Osteoblast (primary cell): Measurements from ENCODE around the gene STK11. TPM values are rescaled to one million over a fixed set of nuclear protein-coding genes. Genes with fewer than 3 reads are reported as not detected.

ENCODE experiments used
- DNase-seq: peaks from one replicate; pipeline ENCODE4 v3.0.0; 2011; ENCODE audit warnings: low spot score, mixed read lengths; ENCODE audit not compliant: insufficient read length; ENCODE audit errors: missing footprints
- H2AFZ ChIP-seq: 2 replicates; pipeline ENCODE4 v1.6.0; 2011; ENCODE audit warnings: mild to moderate bottlenecking, low read length
- H3K27ac ChIP-seq: 2 replicates; pipeline ENCODE4 v1.5.1; 2011; ENCODE audit warnings: mild to moderate bottlenecking, low read depth, low read length, moderate library complexity
- H3K27me3 ChIP-seq: 2 replicates; pipeline ENCODE4 v1.6.0; 2012; ENCODE audit warnings: mild to moderate bottlenecking, control low read depth, inconsistent platforms, low read length, moderate library complexity; ENCODE audit not compliant: insufficient read depth
- H3K36me3 ChIP-seq: 2 replicates; pipeline ENCODE4 v1.5.1; 2011; ENCODE audit warnings: mild to moderate bottlenecking, low read length, control low read depth, moderate library complexity; ENCODE audit not compliant: insufficient read depth
- H3K4me1 ChIP-seq: 2 replicates; pipeline ENCODE4 v1.5.1; 2011; ENCODE audit warnings: mild to moderate bottlenecking, low read length, control low read depth, moderate library complexity; ENCODE audit not compliant: insufficient read depth
- H3K4me2 ChIP-seq: 2 replicates; pipeline ENCODE4 v1.6.0; 2011; ENCODE audit warnings: mild to moderate bottlenecking, low read length; ENCODE audit not compliant: insufficient read depth
- H3K4me3 ChIP-seq: fragments of 200-600 bp; sonication (generic); 3 replicates; pipeline ENCODE4 v1.5.1; 2012; ENCODE audit warnings: mild to moderate bottlenecking, low read length, inconsistent platforms; ENCODE audit not compliant: insufficient read depth
- H3K79me2 ChIP-seq: 2 replicates; pipeline ENCODE4 v1.6.0; 2012; ENCODE audit warnings: mild to moderate bottlenecking, low read length, control low read depth, inconsistent platforms; ENCODE audit not compliant: insufficient read depth
- H3K9me3 ChIP-seq: 2 replicates; pipeline ENCODE4 v1.5.1; 2011; ENCODE audit warnings: low read depth, low read length, control low read depth
- H4K20me1 ChIP-seq: 2 replicates; pipeline ENCODE4 v1.6.0; 2012; ENCODE audit warnings: mild to moderate bottlenecking, low read length, control low read depth; ENCODE audit not compliant: insufficient read depth
- total RNA-seq: library from RNA; depleted of rRNA; stranded (reverse); fragments of >200 nt; gene quantifications from 2 replicates; pipeline ENCODE4 v1.2.3, GENCODE V29; 2012
- TF ChIP-seq, protein P1 (sequence below): IDR thresholded peaks from 2 replicates; pipeline ENCODE4 v1.5.1; 2011; ENCODE audit warnings: mild to moderate bottlenecking, low read depth, low read length, moderate library complexity; ENCODE audit errors: extremely low read depth

Gene STK11
- total RNA-seq, 1 donor = 100 TPM

DNA sequence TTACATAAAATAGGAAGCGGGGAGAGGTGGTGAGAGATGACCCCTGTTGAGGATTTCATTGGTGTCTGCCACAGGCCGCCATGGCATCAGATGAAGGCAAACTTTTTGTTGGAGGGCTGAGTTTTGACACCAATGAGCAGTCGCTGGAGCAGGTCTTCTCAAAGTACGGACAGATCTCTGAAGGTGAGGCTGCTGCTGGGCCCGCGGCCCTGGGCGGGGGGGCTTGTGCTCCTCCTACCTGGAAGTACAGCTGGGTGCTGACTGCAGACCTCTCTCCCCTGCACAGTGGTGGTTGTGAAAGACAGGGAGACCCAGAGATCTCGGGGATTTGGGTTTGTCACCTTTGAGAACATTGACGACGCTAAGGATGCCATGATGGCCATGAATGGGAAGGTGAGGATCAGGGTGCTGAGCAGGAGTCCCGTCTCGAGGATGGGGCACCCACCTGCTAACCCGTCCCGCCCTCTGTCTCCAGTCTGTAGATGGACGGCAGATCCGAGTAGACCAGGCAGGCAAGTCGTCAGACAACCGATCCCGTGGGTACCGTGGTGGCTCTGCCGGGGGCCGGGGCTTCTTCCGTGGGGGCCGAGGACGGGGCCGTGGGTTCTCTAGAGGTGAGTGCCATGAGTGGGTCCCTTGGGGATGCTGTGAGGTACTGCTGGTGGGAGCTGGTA lies 65.4 kb downstream of the STK11 start:
- Histone ChIP-seq H3K4me3 (peak overlapping the region; percentile 75), H3K4me1 (peaks cover 56% of the 10 kb centered on the region), H3K4me2 (peak overlapping the region; percentile 76), H3K27ac (peak overlapping the region; percentile 94), H3K79me2 (peaks cover 56% of the 10 kb centered on the region), H4K20me1 (peaks cover 44% of the 10 kb centered on the region), H2AFZ (no peak overlapping the region), H3K36me3 (peaks cover 45% of the 10 kb centered on the region), H3K27me3 (no peaks in the 10 kb centered on the region), H3K9me3 (no peaks in the 10 kb centered on the region)
- TF ChIP-seq, protein P1, sequence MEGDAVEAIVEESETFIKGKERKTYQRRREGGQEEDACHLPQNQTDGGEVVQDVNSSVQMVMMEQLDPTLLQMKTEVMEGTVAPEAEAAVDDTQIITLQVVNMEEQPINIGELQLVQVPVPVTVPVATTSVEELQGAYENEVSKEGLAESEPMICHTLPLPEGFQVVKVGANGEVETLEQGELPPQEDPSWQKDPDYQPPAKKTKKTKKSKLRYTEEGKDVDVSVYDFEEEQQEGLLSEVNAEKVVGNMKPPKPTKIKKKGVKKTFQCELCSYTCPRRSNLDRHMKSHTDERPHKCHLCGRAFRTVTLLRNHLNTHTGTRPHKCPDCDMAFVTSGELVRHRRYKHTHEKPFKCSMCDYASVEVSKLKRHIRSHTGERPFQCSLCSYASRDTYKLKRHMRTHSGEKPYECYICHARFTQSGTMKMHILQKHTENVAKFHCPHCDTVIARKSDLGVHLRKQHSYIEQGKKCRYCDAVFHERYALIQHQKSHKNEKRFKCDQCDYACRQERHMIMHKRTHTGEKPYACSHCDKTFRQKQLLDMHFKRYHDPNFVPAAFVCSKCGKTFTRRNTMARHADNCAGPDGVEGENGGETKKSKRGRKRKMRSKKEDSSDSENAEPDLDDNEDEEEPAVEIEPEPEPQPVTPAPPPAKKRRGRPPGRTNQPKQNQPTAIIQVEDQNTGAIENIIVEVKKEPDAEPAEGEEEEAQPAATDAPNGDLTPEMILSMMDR = no peak
- DNase-seq = no peak

DNA sequence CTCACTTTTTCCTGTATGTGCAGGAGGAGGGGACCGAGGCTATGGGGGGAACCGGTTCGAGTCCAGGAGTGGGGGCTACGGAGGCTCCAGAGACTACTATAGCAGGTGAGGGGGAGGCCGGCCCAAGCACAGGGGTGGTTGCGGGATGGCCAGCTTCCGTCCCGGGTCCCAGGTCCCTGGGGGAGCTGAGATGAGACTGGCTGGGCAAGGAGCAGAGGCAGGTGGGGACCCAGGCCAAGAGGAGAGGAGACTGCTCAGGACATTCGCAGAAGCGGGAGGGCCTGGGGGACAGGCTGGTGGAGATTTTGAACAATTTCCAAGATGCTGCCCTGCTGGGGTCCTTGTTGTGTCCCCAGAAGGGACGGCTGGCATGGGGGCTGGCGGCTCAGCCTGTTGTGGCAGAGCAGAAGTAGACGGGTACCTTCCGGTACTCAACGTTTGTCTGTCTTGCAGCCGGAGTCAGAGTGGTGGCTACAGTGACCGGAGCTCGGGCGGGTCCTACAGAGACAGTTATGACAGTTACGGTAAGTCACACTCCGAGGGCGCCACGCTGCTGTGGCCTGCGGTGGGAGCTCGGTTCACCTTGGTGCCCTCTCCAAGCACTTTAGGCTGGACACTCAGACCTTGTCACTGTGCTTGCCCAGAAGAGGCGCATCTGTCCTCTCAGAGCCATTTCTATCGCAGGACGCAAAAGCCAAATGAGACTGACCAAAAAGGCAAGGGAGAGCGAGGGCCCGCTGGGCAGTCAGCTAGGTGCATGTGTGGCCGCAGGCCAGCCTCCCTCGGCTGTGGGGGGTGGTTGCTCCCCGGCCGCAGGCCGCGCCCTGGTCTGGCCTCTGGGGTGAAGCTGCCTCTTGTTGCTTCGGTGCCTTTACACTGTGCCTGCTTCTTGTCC lies 66.2 kb downstream of the STK11 start:
- H3K4me3 ChIP-seq = peak overlapping the region; percentile 75
- peak overlapping the region; percentile 76 for H3K4me2 ChIP-seq
- H3K4me1 ChIP-seq = peaks cover 61% of the 10 kb centered on the region
- peak overlapping the region; percentile 94 for H3K27ac ChIP-seq
- H3K9me3 ChIP-seq = no peaks in the 10 kb centered on the region
- H2AFZ ChIP-seq = no peak overlapping the region
- H3K36me3 ChIP-seq = peaks cover 47% of the 10 kb centered on the region
- H3K27me3 ChIP-seq = no peaks in the 10 kb centered on the region
- peaks cover 63% of the 10 kb centered on the region for H3K79me2 ChIP-seq
- TF ChIP-seq, protein P1 = no peak
- no peak for DNase-seq
- H4K20me1 ChIP-seq = peaks cover 44% of the 10 kb centered on the region

DNA sequence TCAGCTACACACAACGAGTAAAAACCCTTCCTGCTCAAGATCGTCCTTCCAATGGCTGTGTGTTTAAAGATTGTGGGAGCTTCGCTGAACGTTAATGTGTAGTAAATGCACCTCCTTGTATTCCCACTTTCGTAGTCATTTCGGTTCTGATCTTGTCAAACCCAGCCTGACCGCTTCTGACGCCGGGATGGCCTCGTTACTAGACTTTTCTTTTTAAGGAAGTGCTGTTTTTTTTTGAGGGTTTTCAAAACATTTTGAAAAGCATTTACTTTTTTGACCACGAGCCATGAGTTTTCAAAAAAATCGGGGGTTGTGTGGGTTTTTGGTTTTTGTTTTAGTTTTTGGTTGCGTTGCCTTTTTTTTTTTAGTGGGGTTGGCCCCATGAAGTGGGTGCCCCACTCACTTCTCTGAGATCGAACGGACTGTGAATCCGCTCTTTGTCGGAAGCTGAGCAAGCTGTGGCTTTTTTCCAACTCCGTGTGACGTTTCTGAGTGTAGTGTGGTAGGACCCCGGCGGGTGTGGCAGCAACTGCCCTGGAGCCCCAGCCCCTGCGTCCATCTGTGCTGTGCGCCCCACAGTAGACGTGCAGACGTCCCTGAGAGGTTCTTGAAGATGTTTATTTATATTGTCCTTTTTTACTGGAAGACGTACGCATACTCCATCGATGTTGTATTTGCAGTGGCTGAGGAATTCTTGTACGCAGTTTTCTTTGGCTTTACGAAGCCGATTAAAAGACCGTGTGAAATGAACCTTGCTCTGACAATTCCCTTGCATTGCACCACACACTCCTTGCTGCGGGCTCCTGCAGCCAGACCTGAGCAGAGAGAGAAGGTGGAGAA lies 67.1 kb downstream of the STK11 start:
- H4K20me1 ChIP-seq = peaks cover 44% of the 10 kb centered on the region
- peaks cover 63% of the 10 kb centered on the region for H3K79me2 ChIP-seq
- H3K9me3 ChIP-seq = no peaks in the 10 kb centered on the region
- no peak for DNase-seq
- H3K36me3 ChIP-seq = peaks cover 55% of the 10 kb centered on the region
- H2AFZ ChIP-seq = no peak overlapping the region
- H3K27me3 ChIP-seq = no peaks in the 10 kb centered on the region
- peaks cover 55% of the 10 kb centered on the region for H3K4me1 ChIP-seq
- peak overlapping the region; percentile 76 for H3K4me2 ChIP-seq
- peak overlapping the region; percentile 75 for H3K4me3 ChIP-seq
- TF ChIP-seq, protein P1 = no peak
- H3K27ac ChIP-seq = peak overlapping the region; percentile 94
